IMR-90 (cell line): ENCODE data around the gene KIF22. TPM values are rescaled to one million over a fixed set of nuclear protein-coding genes. Genes with fewer than 3 reads are reported as not detected.
"Not testable (repeated sequence)": the region's sequence is repeated elsewhere in the genome, so short reads cannot be mapped to it uniquely, and the experiment has no call there.

Experiments used
- ATAC-seq: fragments of 200-7000 bp; cut with Tn5 transposase; 2 replicates; pipeline ENCODE4 v1.9.1; 2020; ENCODE audit warnings: low read depth, mild to moderate bottlenecking, moderate library complexity
- BruUV-seq: library from RNA; stranded (reverse); fragments of 400-500 nt; replicated peaks from 2 replicates; lab custom pipeline; 2021; lab: Mats Ljungman, UMichigan
- CTCF ChIA-PET: fragments of 300-600 bp; formaldehyde crosslinking; extraction: SDS; loops from one replicate; lab custom pipeline; 2021; ENCODE audit warnings: antibody characterized with exemption; lab: Yijun Ruan, JAX
- POLR2A ChIA-PET: fragments of 300-600 bp; sonication (Branson Sonifier 250); formaldehyde crosslinking; loops from one replicate; lab custom pipeline; 2022; ENCODE audit warnings: antibody characterized with exemption; ENCODE audit not compliant: unreplicated experiment; lab: Charles Lee
- DNase-seq: peaks from one replicate; pipeline ENCODE4 v3.0.0; 2013
- H2AFZ ChIP-seq: replicated peaks from 2 replicates; pipeline ENCODE3; 2013; ENCODE audit warnings: low read length, mild to moderate bottlenecking; ENCODE audit not compliant: poor library complexity
- H2AK5ac ChIP-seq: 2 replicates; pipeline ENCODE4 v1.6.1; 2013; ENCODE audit warnings: low read depth, low read length, inconsistent platforms
- H2AK9ac ChIP-seq: replicated peaks from 2 replicates; pipeline ENCODE3; 2013; ENCODE audit warnings: mild to moderate bottlenecking, low read depth, low read length, moderate library complexity; ENCODE audit not compliant: poor library complexity
- H2BK120ac ChIP-seq: 2 replicates; pipeline ENCODE4 v1.6.1; 2013; ENCODE audit warnings: low read depth, low read length, inconsistent platforms
- H2BK15ac ChIP-seq: 3 replicates; pipeline ENCODE4 v1.6.1; 2013; ENCODE audit warnings: low read depth, low read length, inconsistent platforms
- H2BK20ac ChIP-seq: 2 replicates; pipeline ENCODE4 v1.6.1; 2013; ENCODE audit warnings: low read depth, mild to moderate bottlenecking, inconsistent platforms, low read length, moderate library complexity
- H2BK5ac ChIP-seq: 2 replicates; pipeline ENCODE4 v1.6.1; 2013; ENCODE audit warnings: mild to moderate bottlenecking, low read depth, low read length, inconsistent platforms; ENCODE audit not compliant: poor library complexity, severe bottlenecking
- H3K14ac ChIP-seq: replicated peaks from 2 replicates; pipeline ENCODE4 v1.6.1; 2013; ENCODE audit warnings: low read depth, low read length, inconsistent platforms
- H3K18ac ChIP-seq: 2 replicates; pipeline ENCODE4 v1.6.1; 2013; ENCODE audit warnings: low read depth, low read length, control low read depth
- H3K23ac ChIP-seq: 2 replicates; pipeline ENCODE4 v1.6.1; 2013; ENCODE audit warnings: low read depth, low read length, inconsistent platforms
- H3K27ac ChIP-seq: 2 replicates; pipeline ENCODE4 v1.5.1; 2013; ENCODE audit warnings: mild to moderate bottlenecking, control low read depth, low read length; ENCODE audit not compliant: insufficient read depth
- H3K27me3 ChIP-seq: 2 replicates; pipeline ENCODE4 v1.6.1; 2013; ENCODE audit warnings: low read length; ENCODE audit not compliant: control insufficient read depth, insufficient read depth
- H3K36me3 ChIP-seq: 2 replicates; pipeline ENCODE4 v1.6.1; 2013; ENCODE audit warnings: low read length, mixed read lengths; ENCODE audit not compliant: control insufficient read depth, insufficient read depth
- H3K4ac ChIP-seq: 2 replicates; pipeline ENCODE4 v1.6.1; 2013; ENCODE audit warnings: low read depth, low read length, inconsistent platforms
- H3K4me1 ChIP-seq: 2 replicates; pipeline ENCODE4 v1.6.1; 2013; ENCODE audit warnings: low read length, mixed read lengths; ENCODE audit not compliant: control insufficient read depth, insufficient read depth
- H3K4me2 ChIP-seq: 2 replicates; pipeline ENCODE4 v1.6.1; 2013; ENCODE audit warnings: low read depth, mild to moderate bottlenecking, control low read depth, low read length, moderate library complexity
- H3K4me3 ChIP-seq: 2 replicates; pipeline ENCODE4 v1.5.1; 2013; ENCODE audit warnings: low read depth, mild to moderate bottlenecking, control low read depth, low read length, moderate library complexity; ENCODE audit not compliant: insufficient read depth
- H3K56ac ChIP-seq: 2 replicates; pipeline ENCODE4 v1.6.1; 2013; ENCODE audit warnings: low read length, inconsistent platforms; ENCODE audit not compliant: insufficient read depth; ENCODE audit errors: extremely low read depth
- H3K79me1 ChIP-seq, 2 experiments: 2 replicates each; pipeline ENCODE4 v1.6.1; 2013; ENCODE audit warnings: low read length in 2 of 2, inconsistent platforms in 1 of 2, low read depth in 1 of 2
- H3K9ac ChIP-seq: 2 replicates; pipeline ENCODE4 v1.6.1; 2013; ENCODE audit warnings: low read depth, low read length, control low read depth
- H3K9me1 ChIP-seq: 2 replicates; pipeline ENCODE4 v1.6.1; 2013; ENCODE audit warnings: low read length, inconsistent platforms; ENCODE audit not compliant: insufficient read depth
- H3K9me3 ChIP-seq: 2 replicates; pipeline ENCODE4 v1.6.1; 2013; ENCODE audit warnings: low read length; ENCODE audit not compliant: control insufficient read depth, insufficient read depth
- H4K20me1 ChIP-seq: 2 replicates; pipeline ENCODE4 v1.6.1; 2013; ENCODE audit warnings: low read length, inconsistent platforms; ENCODE audit not compliant: insufficient read depth
- H4K5ac ChIP-seq: 2 replicates; pipeline ENCODE4 v1.6.1; 2013; ENCODE audit warnings: mild to moderate bottlenecking, low read depth, low read length, control low read depth
- H4K8ac ChIP-seq, 2 experiments: 2 replicates each; pipeline ENCODE4 v1.6.1; 2013; ENCODE audit warnings: low read depth in 2 of 2, low read length in 2 of 2, control low read depth in 1 of 2, inconsistent platforms in 1 of 2
- H4K91ac ChIP-seq: 2 replicates; pipeline ENCODE4 v1.6.1; 2013; ENCODE audit warnings: low read depth, low read length, inconsistent platforms; ENCODE audit not compliant: insufficient read depth
- WGBS, 2 experiments: methylation state at CpG; one replicate each; pipeline versions ENCODE4 v1.1.5 to v1.1.7; 2013; ENCODE audit warnings: missing lambda C conversion rate in 2 of 2; ENCODE audit not compliant: insufficient read length in 1 of 2; ENCODE audit errors: extremely low coverage in 2 of 2; 5-methylcytosine and 5-hydroxymethylcytosine counted together
- dilution Hi-C: fragments of 300-500 bp; cut with HindIII; formaldehyde crosslinking; loops from one replicate; pipeline ENCODE4 v1.14.3; 2018; ENCODE audit warnings: low sequenced_read_pairs; ENCODE audit not compliant: unreplicated experiment
- in situ Hi-C: fragments of 300-500 bp; cut with MboI; formaldehyde crosslinking; loops from 3 replicates; pipeline ENCODE4 v1.14.3; 2019; ENCODE audit warnings: low sequenced_read_pairs, inconsistent platforms, mixed read lengths
- intact Hi-C: fragments of 100-400 bp; cut with micrococcal nuclease; formaldehyde crosslinking; loops from 2 replicates; pipeline ENCODE4 v1.10.0; 2022
- polyA plus RNA-seq, 3 experiments: library from polyadenylated mRNA; depleted of rRNA; stranded (reverse); fragments of >200 nt; gene quantifications; 2 replicates each; pipeline ENCODE4 v1.2.3, GENCODE V29; 2012; ENCODE audit warnings: low replicate concordance in 1 of 3
- total RNA-seq: library from RNA; depleted of rRNA; stranded (reverse); fragments of >200 nt; gene quantifications from 2 replicates; pipeline ENCODE4 v1.2.3, GENCODE V29; 2012

KIF22 gene
- total and polyA plus RNA-seq, 2 of the 4 experiments (the other 2 are of a cell fraction) = 43.0 to 65.1 TPM

DNA sequence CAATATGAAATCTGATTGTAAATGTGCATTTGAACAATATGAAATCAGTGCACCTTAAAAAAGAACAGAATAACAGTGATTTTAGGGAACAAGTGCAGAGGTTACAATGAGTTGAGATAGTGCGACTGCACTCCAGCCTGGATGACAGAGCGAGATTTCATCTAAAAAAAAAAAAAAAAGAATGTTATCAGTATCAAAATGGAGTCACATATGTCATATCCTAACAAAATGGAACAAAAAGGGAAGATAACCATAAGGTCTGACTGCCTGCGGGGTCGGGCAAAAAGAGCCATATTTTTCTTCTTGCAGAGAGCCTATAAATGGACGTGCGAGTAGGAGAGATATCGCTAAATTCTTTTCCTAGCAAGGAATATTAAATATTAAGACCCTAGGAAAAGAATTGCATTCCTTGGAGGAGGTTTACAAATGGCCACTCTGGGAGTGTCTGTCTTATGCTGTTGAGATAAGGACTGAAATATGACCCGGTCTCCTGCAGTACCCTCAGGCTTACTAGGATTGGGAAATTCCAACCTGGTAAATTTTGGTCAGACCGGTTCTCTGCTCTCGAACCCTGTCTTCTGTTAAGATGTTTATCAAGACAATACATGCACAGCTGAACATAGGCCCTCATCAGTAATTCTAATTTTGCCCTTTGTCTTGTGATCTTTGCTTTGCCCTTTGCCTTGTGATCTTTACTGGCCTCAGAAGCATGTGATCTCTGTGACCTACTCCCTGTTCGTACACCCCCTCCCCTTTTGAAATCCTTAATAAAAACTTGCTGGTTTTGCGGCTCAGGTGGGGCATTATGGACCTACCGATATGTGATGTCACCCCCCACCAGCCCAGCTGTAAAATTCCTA lies 7.2 kb upstream of the KIF22 start:
- H3K27me3 ChIP-seq = peaks cover 33% of the 10 kb centered on the region
- H3K79me1 ChIP-seq, H3K4ac ChIP-seq, H2AFZ ChIP-seq, H4K5ac ChIP-seq, H2BK20ac ChIP-seq, in situ Hi-C loops, CTCF ChIA-PET, H2AK5ac ChIP-seq, H4K20me1 ChIP-seq, H3K23ac ChIP-seq, H3K9me1 ChIP-seq, H3K4me3 ChIP-seq, H2BK5ac ChIP-seq, H3K56ac ChIP-seq, ATAC-seq, H3K36me3 ChIP-seq, POLR2A ChIA-PET, H3K9ac ChIP-seq, BruUV-seq, H4K91ac ChIP-seq, H3K4me2 ChIP-seq, H3K18ac ChIP-seq, H4K8ac ChIP-seq, H3K9me3 ChIP-seq, dilution Hi-C loops, DNase-seq, H3K4me1 ChIP-seq, H3K14ac ChIP-seq, H2BK15ac ChIP-seq, H3K27ac ChIP-seq, H2AK9ac ChIP-seq, H2BK120ac ChIP-seq: not testable (repeated sequence)
- WGBS, 2 experiments = no CpG with 5 or more reads among the region's 13 CpGs
- intact Hi-C loops = loop anchor here (10.0 kb wide), 1 partner anchor 49 kb away; no protein-coding TSS in a partner anchor
